PFSK-1 (cell line): ENCODE data around the gene ANO3.

ENCODE experiments used
- REST ChIP-seq, 2 experiments: IDR thresholded peaks; 2 replicates each; pipeline versions ENCODE4 v1.6.1 to v1.8.0; 2011 to 2012; ENCODE audit warnings: low read depth in 2 of 2, low read length in 2 of 2, control low read depth in 1 of 2, inconsistent platforms in 1 of 2, mild to moderate bottlenecking in 1 of 2, moderate library complexity in 1 of 2; ENCODE audit not compliant: insufficient read depth in 1 of 2
- SIN3A ChIP-seq: IDR thresholded peaks from 2 replicates; pipeline ENCODE4 v1.6.1; 2012; ENCODE audit warnings: mild to moderate bottlenecking, low read length, moderate library complexity, borderline replicate concordance; ENCODE audit not compliant: insufficient read depth
- TAF1 ChIP-seq: IDR thresholded peaks from 2 replicates; pipeline ENCODE4 v1.6.1; 2012; ENCODE audit warnings: low read length, control low read depth, borderline replicate concordance; ENCODE audit not compliant: insufficient read depth

- TF ChIP-seq SIN3A (no peak), TAF1 (no peak), REST (IDR thresholded peaks at IDR 0.05; ENCODE audit: insufficient read depth in 1 of 2, low read depth in 2 of 2, low read length in 2 of 2) (no peak)
These were observed 18.1 kb downstream of the ANO3 start for GRCh38 chr11:26350002-26350401.
